Measurements from ENCODE around the gene COPS9. TPM values are rescaled to one million over a fixed set of nuclear protein-coding genes. Genes with fewer than 3 reads are reported as not detected.

COPS9 gene
- total RNA-seq, 1 donor from 2014 or later: 98.1 TPM

DNA sequence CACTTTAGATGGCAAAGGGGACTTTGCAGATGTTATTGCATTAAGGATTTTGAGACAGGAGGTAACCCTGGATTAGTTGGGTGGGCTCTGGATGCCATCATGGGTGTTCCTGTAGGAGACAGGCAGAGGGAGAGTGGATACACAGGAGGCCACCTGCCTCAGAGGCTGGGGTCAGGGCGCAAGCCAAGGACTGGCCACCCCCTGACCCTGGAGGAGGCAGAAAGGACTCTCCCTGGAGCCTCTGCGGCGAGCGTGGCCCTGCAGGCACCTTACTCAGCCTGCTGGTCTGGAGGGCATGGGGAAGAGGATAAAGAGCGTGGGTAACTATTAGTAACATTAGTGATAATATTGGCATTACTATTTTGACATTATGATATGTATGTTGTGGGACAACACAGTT, 25.9 kb upstream of the COPS9 start:
- H3K27ac ChIP-seq: no peak overlapping the region
- intact Hi-C loops (cut with DNase I): no loop called here
- ATAC-seq (no peak), DNase-seq (peak; percentile 22)
- no peak overlapping the region for H3K4me3 ChIP-seq
- no peak for TF ChIP-seq CTCF (IDR thresholded peaks at IDR 0.05)
- no peaks in the 10 kb centered on the region for H3K9me3 ChIP-seq
- no peaks in the 10 kb centered on the region for H3K36me3 ChIP-seq
- peaks cover 7% of the 10 kb centered on the region for H3K27me3 ChIP-seq
- no peaks in the 10 kb centered on the region for H3K4me1 ChIP-seq

- Histone ChIP-seq H3K4me3 (no peak overlapping the region), H3K4me1 (no peaks in the 10 kb centered on the region), H3K36me3 (no peaks in the 10 kb centered on the region), H3K27ac (no peak overlapping the region), H3K9me3 (no peaks in the 10 kb centered on the region), H3K27me3 (peaks cover 7% of the 10 kb centered on the region)
- ATAC-seq (no peak), DNase-seq (peak; percentile 46)
- TF ChIP-seq CTCF (IDR thresholded peaks at IDR 0.05): no peak
- intact Hi-C loops (cut with DNase I): no loop called here
These were observed 25.1 kb upstream of the COPS9 start for GRCh38 chr2:240161087-240161750.

GRCh38 chr2:240160291-240161086, 24.4 kb upstream of the COPS9 start:
- DNase-seq: peak; percentile 52
- TF ChIP-seq CTCF (IDR thresholded peaks at IDR 0.05): no peak
- ATAC-seq: peak; percentile 21
- intact Hi-C loops (cut with DNase I): no loop called here
- no peak overlapping the region for H3K27ac ChIP-seq
- no peak overlapping the region for H3K4me3 ChIP-seq
- no peaks in the 10 kb centered on the region for H3K36me3 ChIP-seq
- peaks cover 7% of the 10 kb centered on the region for H3K27me3 ChIP-seq
- H3K4me1 ChIP-seq: no peaks in the 10 kb centered on the region
- no peaks in the 10 kb centered on the region for H3K9me3 ChIP-seq

- no peak overlapping the region for H3K27ac ChIP-seq
- TF ChIP-seq CTCF (IDR thresholded peaks at IDR 0.05): no peak
- H3K4me1 ChIP-seq: no peaks in the 10 kb centered on the region
- no peaks in the 10 kb centered on the region for H3K9me3 ChIP-seq
- DNase-seq: peak; percentile 46
- no peaks in the 10 kb centered on the region for H3K36me3 ChIP-seq
- ATAC-seq: no peak
- intact Hi-C loops (cut with DNase I): no loop called here
- H3K27me3 ChIP-seq: peaks cover 7% of the 10 kb centered on the region
- no peak overlapping the region for H3K4me3 ChIP-seq
These were observed 23.2 kb upstream of the COPS9 start for GRCh38 chr2:240159251-240159839.

DNA sequence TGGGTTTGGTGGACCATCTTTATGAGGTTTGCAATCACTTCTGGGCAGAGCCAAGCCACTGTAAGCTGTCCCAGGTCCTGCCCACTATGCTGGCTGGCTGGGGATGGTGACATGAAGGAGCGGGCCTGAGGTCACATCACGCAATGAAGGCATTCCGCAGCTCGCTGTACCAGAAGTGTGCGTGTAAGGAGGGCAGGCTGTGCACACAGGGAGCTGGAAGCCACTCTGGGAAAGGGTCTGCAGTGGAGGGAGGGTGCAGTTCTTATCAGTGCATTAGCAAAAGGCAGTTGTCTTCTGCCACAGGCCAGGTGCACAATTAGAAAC, 21.0 kb upstream of the COPS9 start:
- Histone ChIP-seq H3K36me3 (no peaks in the 10 kb centered on the region), H3K9me3 (no peaks in the 10 kb centered on the region), H3K27me3 (peaks cover 15% of the 10 kb centered on the region), H3K4me1 (no peaks in the 10 kb centered on the region), H3K27ac (no peak overlapping the region), H3K4me3 (no peak overlapping the region)
- DNase-seq (no peak), ATAC-seq (no peak)
- intact Hi-C loops (cut with DNase I): no loop called here
- TF ChIP-seq CTCF (IDR thresholded peaks at IDR 0.05): no peak
